Measurements from ENCODE around the gene RPS6KC1. TPM values are rescaled to one million over a fixed set of nuclear protein-coding genes. Genes with fewer than 3 reads are reported as not detected.

The RPS6KC1 gene
- total RNA-seq, 1 donor from 2014 or later: 19.9 TPM

DNA sequence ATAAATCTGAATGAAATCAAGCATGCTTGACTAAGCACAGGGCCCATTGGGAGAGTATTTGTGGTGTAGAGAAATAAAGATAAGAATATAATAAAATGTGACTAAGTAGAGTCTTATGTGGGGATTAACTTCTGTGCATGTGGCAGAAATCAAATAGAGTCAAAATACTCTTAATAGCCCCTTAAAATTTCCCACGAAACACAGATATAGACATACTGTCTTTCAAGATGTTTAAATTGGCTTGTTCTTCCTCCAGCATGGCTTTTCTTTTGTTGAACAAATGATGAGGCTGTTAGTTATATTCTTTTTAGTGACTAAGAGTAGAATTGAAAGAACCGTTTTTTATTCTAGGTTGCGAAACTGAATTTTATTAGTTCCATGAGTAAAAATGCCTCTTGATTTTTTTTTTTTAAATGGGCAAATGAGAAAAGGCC is 112.3 kb downstream of the RPS6KC1 start:
- no peaks in the 10 kb centered on the region for H3K9me3 Mint-ChIP-seq (ENCODE audit: unreplicated experiment)
- TF ChIP-seq, protein P1, sequence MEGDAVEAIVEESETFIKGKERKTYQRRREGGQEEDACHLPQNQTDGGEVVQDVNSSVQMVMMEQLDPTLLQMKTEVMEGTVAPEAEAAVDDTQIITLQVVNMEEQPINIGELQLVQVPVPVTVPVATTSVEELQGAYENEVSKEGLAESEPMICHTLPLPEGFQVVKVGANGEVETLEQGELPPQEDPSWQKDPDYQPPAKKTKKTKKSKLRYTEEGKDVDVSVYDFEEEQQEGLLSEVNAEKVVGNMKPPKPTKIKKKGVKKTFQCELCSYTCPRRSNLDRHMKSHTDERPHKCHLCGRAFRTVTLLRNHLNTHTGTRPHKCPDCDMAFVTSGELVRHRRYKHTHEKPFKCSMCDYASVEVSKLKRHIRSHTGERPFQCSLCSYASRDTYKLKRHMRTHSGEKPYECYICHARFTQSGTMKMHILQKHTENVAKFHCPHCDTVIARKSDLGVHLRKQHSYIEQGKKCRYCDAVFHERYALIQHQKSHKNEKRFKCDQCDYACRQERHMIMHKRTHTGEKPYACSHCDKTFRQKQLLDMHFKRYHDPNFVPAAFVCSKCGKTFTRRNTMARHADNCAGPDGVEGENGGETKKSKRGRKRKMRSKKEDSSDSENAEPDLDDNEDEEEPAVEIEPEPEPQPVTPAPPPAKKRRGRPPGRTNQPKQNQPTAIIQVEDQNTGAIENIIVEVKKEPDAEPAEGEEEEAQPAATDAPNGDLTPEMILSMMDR (IDR thresholded peaks at IDR 0.05; ENCODE audit: unreplicated experiment): no peak
- H3K27me3 Mint-ChIP-seq (ENCODE audit: unreplicated experiment): no peaks in the 10 kb centered on the region
- no peak overlapping the region for H3K27ac Mint-ChIP-seq (ENCODE audit: unreplicated experiment)
- H3K4me3 Mint-ChIP-seq (ENCODE audit: unreplicated experiment): no peak overlapping the region
- H3K36me3 Mint-ChIP-seq (ENCODE audit: low read depth, unreplicated experiment): peaks cover 3% of the 10 kb centered on the region
- H3K4me1 Mint-ChIP-seq (ENCODE audit: unreplicated experiment): no peaks in the 10 kb centered on the region
- no peak for DNase-seq (ENCODE audit: low spot score)

DNA sequence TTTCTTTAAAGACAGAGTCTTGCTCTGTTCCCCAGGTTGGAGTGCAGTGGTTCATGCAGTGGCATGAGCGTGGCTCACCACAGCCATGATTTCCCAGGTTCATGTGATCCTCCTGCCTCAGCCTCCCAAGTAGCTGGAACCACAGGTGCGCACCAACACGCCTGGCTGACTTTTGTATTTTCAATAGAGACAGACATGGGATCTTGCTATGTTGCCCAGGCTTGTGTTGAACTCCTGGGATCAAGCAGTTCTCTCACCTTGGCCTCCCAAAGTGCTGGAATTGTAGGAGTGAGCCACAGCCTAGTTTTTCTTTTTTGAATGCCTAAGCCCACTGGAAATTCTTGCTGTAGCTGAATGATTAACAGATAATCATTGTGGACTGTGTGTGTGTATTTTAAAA is 113.5 kb downstream of the RPS6KC1 start:
- Mint-ChIP-seq H3K9me3 (ENCODE audit: unreplicated experiment) (no peaks in the 10 kb centered on the region), H3K4me3 (ENCODE audit: unreplicated experiment) (no peak overlapping the region), H3K4me1 (ENCODE audit: unreplicated experiment) (no peaks in the 10 kb centered on the region), H3K27ac (ENCODE audit: unreplicated experiment) (no peak overlapping the region), H3K27me3 (ENCODE audit: unreplicated experiment) (no peaks in the 10 kb centered on the region), H3K36me3 (ENCODE audit: low read depth, unreplicated experiment) (peaks cover 3% of the 10 kb centered on the region)
- DNase-seq (ENCODE audit: low spot score): no peak
- TF ChIP-seq, protein P1 (IDR thresholded peaks at IDR 0.05; ENCODE audit: unreplicated experiment): no peak

DNA sequence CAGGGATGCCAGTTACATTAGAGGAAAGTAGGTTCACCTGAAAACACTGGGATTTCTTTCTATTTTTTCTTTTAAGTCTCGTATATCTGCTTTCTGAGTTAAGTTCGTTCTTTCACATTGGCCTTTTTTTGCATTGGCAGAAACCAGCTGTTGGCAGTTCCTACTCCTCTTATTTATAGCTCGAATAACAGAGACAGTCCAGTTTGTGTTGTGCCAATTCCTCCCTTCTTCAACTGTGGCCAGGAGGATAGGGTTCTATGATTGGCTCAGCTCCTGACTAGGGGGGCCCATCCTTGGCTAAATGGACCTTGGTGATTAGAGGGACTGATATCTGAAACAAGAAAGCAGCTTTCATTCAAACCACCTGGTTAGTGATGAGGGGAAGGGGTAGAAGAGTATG is 115.8 kb downstream of the RPS6KC1 start:
- Mint-ChIP-seq H3K36me3 (ENCODE audit: low read depth, unreplicated experiment) (no peaks in the 10 kb centered on the region), H3K9me3 (ENCODE audit: unreplicated experiment) (no peaks in the 10 kb centered on the region), H3K4me3 (ENCODE audit: unreplicated experiment) (no peak overlapping the region), H3K4me1 (ENCODE audit: unreplicated experiment) (no peaks in the 10 kb centered on the region), H3K27me3 (ENCODE audit: unreplicated experiment) (no peaks in the 10 kb centered on the region), H3K27ac (ENCODE audit: unreplicated experiment) (no peak overlapping the region)
- DNase-seq (ENCODE audit: low spot score): no peak
- TF ChIP-seq, protein P1 (IDR thresholded peaks at IDR 0.05; ENCODE audit: unreplicated experiment): no peak

DNA sequence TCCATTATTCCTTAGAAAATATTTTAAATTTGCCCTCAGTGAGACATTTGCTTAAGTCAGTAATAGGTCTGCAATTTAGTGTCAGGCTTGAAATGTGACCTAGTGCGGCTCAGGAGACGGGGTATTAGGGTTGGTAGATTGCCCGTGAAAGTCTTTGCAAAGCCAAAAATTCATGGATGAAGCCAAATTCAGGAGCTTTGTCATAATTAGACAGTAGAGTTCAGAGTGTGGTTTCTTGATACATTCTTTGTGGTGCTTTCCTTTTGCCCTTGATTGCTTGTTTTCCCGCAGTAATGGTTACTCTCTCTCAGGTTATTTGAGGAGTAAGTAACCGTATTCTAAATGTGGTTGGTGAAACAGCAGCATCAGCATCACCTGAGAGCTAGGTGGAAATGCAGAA is 120.7 kb downstream of the RPS6KC1 start:
- H3K27ac Mint-ChIP-seq (ENCODE audit: unreplicated experiment): no peak overlapping the region
- no peaks in the 10 kb centered on the region for H3K4me1 Mint-ChIP-seq (ENCODE audit: unreplicated experiment)
- no peaks in the 10 kb centered on the region for H3K27me3 Mint-ChIP-seq (ENCODE audit: unreplicated experiment)
- H3K4me3 Mint-ChIP-seq (ENCODE audit: unreplicated experiment): no peak overlapping the region
- H3K36me3 Mint-ChIP-seq (ENCODE audit: low read depth, unreplicated experiment): no peaks in the 10 kb centered on the region
- TF ChIP-seq, protein P1 (IDR thresholded peaks at IDR 0.05; ENCODE audit: unreplicated experiment): no peak
- DNase-seq (ENCODE audit: low spot score): no peak
- no peaks in the 10 kb centered on the region for H3K9me3 Mint-ChIP-seq (ENCODE audit: unreplicated experiment)

DNA sequence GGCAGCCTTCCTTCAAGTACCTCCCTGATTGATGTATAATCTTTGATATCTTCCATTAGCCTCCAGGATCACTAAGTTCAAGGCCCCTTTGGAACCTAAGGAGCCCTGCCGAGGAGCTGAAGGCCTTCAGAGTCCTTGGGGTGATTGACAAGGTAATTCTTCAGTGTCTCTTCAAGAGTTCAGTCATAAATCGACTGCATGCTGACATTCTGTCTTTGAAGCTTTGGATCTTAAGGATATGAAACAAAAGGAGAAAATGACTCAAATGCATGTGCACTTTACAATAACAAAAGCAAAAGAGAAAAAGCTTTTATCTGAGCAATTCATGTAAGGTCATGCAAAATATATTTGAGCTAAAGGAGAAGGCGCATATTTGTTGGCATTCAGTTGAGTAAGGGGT is 125.3 kb downstream of the RPS6KC1 start:
- Mint-ChIP-seq H3K9me3 (ENCODE audit: unreplicated experiment) (no peaks in the 10 kb centered on the region), H3K36me3 (ENCODE audit: low read depth, unreplicated experiment) (no peaks in the 10 kb centered on the region), H3K27ac (ENCODE audit: unreplicated experiment) (no peak overlapping the region), H3K4me1 (ENCODE audit: unreplicated experiment) (no peaks in the 10 kb centered on the region), H3K27me3 (ENCODE audit: unreplicated experiment) (no peaks in the 10 kb centered on the region), H3K4me3 (ENCODE audit: unreplicated experiment) (no peak overlapping the region)
- TF ChIP-seq, protein P1 (IDR thresholded peaks at IDR 0.05; ENCODE audit: unreplicated experiment): no peak
- DNase-seq (ENCODE audit: low spot score): no peak

Measured in endothelial cell (in vitro differentiated cells).